Neural cell (in vitro differentiated cells): Measurements from ENCODE around the gene MMP25.

Source experiments
- CTCF ChIP-seq: fragments of 450-650 bp; IDR thresholded peaks from 2 replicates; pipeline ENCODE4 v1.5.1; 2014; ENCODE audit warnings: antibody characterized with exemption, mild to moderate bottlenecking, moderate library complexity; ENCODE audit not compliant: poor library complexity, severe bottlenecking
- EP300 ChIP-seq: fragments of 450-650 bp; conservative IDR thresholded peaks from 2 replicates; pipeline ENCODE4 v1.6.1; 2014; ENCODE audit warnings: antibody characterized with exemption, mild to moderate bottlenecking, moderate library complexity; ENCODE audit not compliant: poor library complexity, severe bottlenecking
- EZH2 ChIP-seq: fragments of 200-600, 300-800 bp; shearing (Covaris generic), sonication (generic); IDR thresholded peaks from 2 replicates; pipeline ENCODE4 v1.6.1; 2014; ENCODE audit warnings: antibody characterized with exemption, low read length, borderline replicate concordance, mild to moderate bottlenecking; ENCODE audit not compliant: insufficient read depth, poor library complexity, severe bottlenecking
- MXI1 ChIP-seq: fragments of 450-650 bp; conservative IDR thresholded peaks from 2 replicates; pipeline ENCODE4 v1.6.1; 2014; ENCODE audit warnings: antibody characterized with exemption, mild to moderate bottlenecking; ENCODE audit not compliant: poor library complexity, severe bottlenecking
- POLR2AphosphoS5 ChIP-seq: IDR thresholded peaks from 2 replicates; pipeline ENCODE4 v1.6.1; 2012
- RAD21 ChIP-seq: fragments of 450-650 bp; conservative IDR thresholded peaks from 2 replicates; pipeline ENCODE4 v1.6.1; 2014; ENCODE audit warnings: antibody characterized with exemption, mild to moderate bottlenecking, moderate library complexity
- REST ChIP-seq: IDR thresholded peaks from 2 replicates; pipeline ENCODE4 v1.6.1; 2012; ENCODE audit warnings: borderline replicate concordance
- SMC3 ChIP-seq: fragments of 450-650 bp; conservative IDR thresholded peaks from 2 replicates; pipeline ENCODE4 v1.6.1; 2014; ENCODE audit warnings: antibody characterized with exemption, mild to moderate bottlenecking, moderate library complexity; ENCODE audit not compliant: poor library complexity
- TAF1 ChIP-seq: IDR thresholded peaks from 2 replicates; pipeline ENCODE4 v1.6.1; 2012; ENCODE audit warnings: low read depth

- no peak for TF ChIP-seq EZH2
- TF ChIP-seq POLR2AphosphoS5: no peak
- TF ChIP-seq CTCF: no peak
- TF ChIP-seq MXI1: no peak
- TF ChIP-seq EP300: no peak
- no peak for TF ChIP-seq RAD21
- no peak for TF ChIP-seq SMC3
- no peak for TF ChIP-seq TAF1
- no peak for TF ChIP-seq REST
Measured at GRCh38 chr16:3014971-3015370, 31.4 kb upstream of the MMP25 start.
